Stomach (tissue), 9 donors: ENCODE measurements around the gene KRTAP5-4. TPM values are rescaled to one million over a fixed set of nuclear protein-coding genes. Genes with fewer than 3 reads are reported as not detected.

Source experiments
- DNase-seq, 2 donors: peaks; one replicate each; pipeline versions ENCODE4 v3.0.0 to v3.0.0-alpha.2; 2013 to 2019
- H3K27ac ChIP-seq, 5 donors: fragments of 200-600 bp in 4 of 5; sonication (generic) in 4 of 5; one replicate each; pipeline ENCODE4 v1.5.1; 2013 to 2019; ENCODE audit warnings: mild to moderate bottlenecking in 1 of 5, moderate library complexity in 1 of 5
- H3K27me3 ChIP-seq, 3 donors: fragments of 200-600 bp; sonication (generic); one replicate each; pipeline ENCODE4 v1.5.1; 2017 to 2019; ENCODE audit warnings: mixed run types in 1 of 3
- H3K36me3 ChIP-seq, 4 donors: fragments of 200-600 bp; sonication (generic); 1 replicate in 3 of 4; 2 replicates in 1 of 4; pipeline ENCODE4 v1.5.1; 2016 to 2019
- H3K4me1 ChIP-seq, 4 donors: fragments of 200-600 bp; sonication (generic); one replicate each; pipeline ENCODE4 v1.5.1; 2016 to 2019
- H3K4me3 ChIP-seq, 4 donors: fragments of 200-600 bp; sonication (generic) in 3 of 4; one replicate each; pipeline ENCODE4 v1.5.1; 2016 to 2019; ENCODE audit warnings: mild to moderate bottlenecking in 1 of 4
- H3K9me3 ChIP-seq, 4 donors: fragments of 200-600 bp; sonication (generic); one replicate each; pipeline ENCODE4 v1.5.1; 2016 to 2019
- CTCF ChIP-seq, 7 experiments: fragments of 450-650 bp in 4 of 7; fragments of 200-600 bp in 3 of 7; sonication (generic) in 3 of 7; IDR thresholded peaks; one replicate each; pipeline ENCODE4 v1.5.1; 2016 to 2019; ENCODE audit warnings: antibody characterized with exemption in 7 of 7, control low read depth in 2 of 7, mild to moderate bottlenecking in 1 of 7
- EP300 ChIP-seq: sonication (generic); formaldehyde crosslinking; IDR thresholded peaks from one replicate; pipeline ENCODE4 v1.6.1; 2017; ENCODE audit warnings: antibody characterized with exemption
- POLR2A ChIP-seq, 4 donors: fragments of 450-650 bp; IDR thresholded peaks; one replicate each; pipeline ENCODE4 v1.6.1; 2016; ENCODE audit warnings: antibody characterized with exemption in 4 of 4, control low read depth in 2 of 4, mild to moderate bottlenecking in 1 of 4, moderate library complexity in 1 of 4
- POLR2AphosphoS5 ChIP-seq, 3 donors: sonication (generic); formaldehyde crosslinking; IDR thresholded peaks; one replicate each; pipeline ENCODE4 v1.6.1; 2016; ENCODE audit warnings: antibody characterized with exemption in 3 of 3
- WGBS, 5 donors: extraction: QIAGEN DNeasy Blood & Tissue Kit in 3 of 5; methylation state at CpG; one replicate each; pipeline versions ENCODE4 v1.1.5 to v1.1.7; 2013 to 2018; 5-methylcytosine and 5-hydroxymethylcytosine counted together
- intact Hi-C: fragments of 100-400 bp; cut with DNase I; formaldehyde crosslinking; loops from one replicate; pipeline ENCODE4 v1.15.1; 2023; ENCODE audit warnings: low total_unique reads
- polyA plus RNA-seq, 3 donors: library from polyadenylated mRNA; stranded (reverse); fragments of 200-250 nt; gene quantifications; one replicate each; pipeline ENCODE4 v1.2.3, GENCODE V29; 2013
- total RNA-seq, 5 donors: library from RNA; depleted of rRNA; stranded (reverse); fragments of >200 nt; gene quantifications; one replicate each; pipeline versions ENCODE4 v1.1.0 to v1.2.3, GENCODE V29; 2014 to 2016
- donor health status: healthy with polysubstance abuse.
- donor health status: Bipolar disorder and iron deficiency.
- donor health status: healthy.

The KRTAP5-4 gene
- total and polyA plus RNA-seq, 8 donors, result not detected

DNA sequence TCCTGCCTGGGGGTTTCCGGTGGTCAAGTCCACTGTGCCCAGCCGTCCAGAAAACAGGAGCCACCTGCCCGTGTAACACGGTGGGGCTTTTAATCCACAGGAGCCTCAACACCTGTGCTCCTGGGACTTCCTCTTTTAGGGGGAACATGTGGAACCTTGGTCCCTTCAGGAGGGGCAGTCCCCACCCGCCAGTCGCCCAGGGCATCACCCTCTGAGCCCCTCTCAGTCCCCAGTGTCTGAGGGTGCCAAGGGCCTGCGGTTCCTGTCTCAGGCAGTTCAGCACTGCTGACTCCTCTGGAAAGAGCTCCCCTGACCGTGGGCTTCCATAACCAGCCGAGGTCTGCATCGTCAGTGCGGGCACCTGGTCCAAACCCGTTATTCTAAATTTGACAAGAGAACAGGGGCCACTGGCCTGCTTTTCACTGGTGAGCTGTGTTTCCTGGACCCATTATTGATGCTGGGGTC, 23.5 kb upstream of the KRTAP5-4 start:
- Histone ChIP-seq H3K27me3 (peaks cover 0 to 36% (median 5%) of the 10 kb centered on the region in 3 donors), H3K36me3 (no peaks in the 10 kb centered on the region), H3K4me3 (no peak overlapping the region), H3K4me1 (no peaks in the 10 kb centered on the region), H3K9me3 (no peaks in the 10 kb centered on the region), H3K27ac (no peak overlapping the region)
- TF ChIP-seq CTCF (IDR thresholded peaks at IDR 0.05) (no peak), POLR2A (IDR thresholded peaks at IDR 0.05) (no peak), EP300 (no peak), POLR2AphosphoS5 (IDR thresholded peaks at IDR 0.05) (no peak)
- 69 to 79% (median 76%) methylated on average over 8 to 12 of the region's 12 CpGs for WGBS, 5 donors
- DNase-seq, result no peak
- intact Hi-C loops, result no loop called here

DNA sequence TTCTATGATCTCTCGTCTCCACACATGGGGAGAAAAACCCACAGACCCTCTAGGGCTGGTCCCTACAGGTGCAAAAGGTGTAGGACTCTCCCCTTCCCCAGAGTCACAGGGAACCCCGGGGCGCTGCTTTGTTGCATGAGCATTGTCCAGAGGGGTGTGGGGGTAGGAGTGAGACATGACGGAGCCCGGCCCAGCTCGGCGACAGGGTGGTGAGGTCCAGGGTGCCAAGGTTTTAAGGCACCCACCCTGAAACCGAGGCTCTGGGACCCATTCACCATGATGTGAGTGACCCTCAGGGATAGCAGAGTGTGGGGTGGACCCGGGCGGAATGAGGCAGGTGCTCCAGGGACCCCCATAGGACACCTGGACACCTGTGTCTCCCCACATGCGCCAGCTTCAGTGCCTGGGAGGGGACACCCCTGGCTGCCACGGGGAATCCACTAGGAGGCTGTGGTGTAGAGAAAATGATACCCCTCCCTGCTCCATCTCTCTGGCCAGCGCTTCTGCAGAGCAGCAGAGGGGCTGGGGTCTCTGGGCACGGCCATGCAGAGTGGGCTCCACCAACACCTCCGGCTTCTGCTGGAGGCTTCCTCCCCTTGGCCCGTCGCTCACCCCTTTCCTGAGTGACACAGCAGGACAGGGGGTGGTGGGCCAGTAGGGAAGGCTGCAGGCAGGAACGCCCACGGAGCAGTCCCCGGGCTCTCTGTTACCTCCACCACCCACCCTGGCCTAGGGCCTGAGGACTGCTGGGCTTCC, 22.8 kb upstream of the KRTAP5-4 start:
- Histone ChIP-seq H3K4me1 (peaks cover 0 to 5% (median 2%) of the 10 kb centered on the region in 4 donors), H3K27ac (no peak overlapping the region), H3K4me3 (no peak overlapping the region), H3K9me3 (no peaks in the 10 kb centered on the region), H3K36me3 (no peaks in the 10 kb centered on the region), H3K27me3 (peaks cover 0 to 42% (median 11%) of the 10 kb centered on the region in 3 donors)
- TF ChIP-seq POLR2AphosphoS5 (IDR thresholded peaks at IDR 0.05), result no peak
- TF ChIP-seq CTCF (IDR thresholded peaks at IDR 0.05), result no peak
- no peak for TF ChIP-seq POLR2A (IDR thresholded peaks at IDR 0.05)
- DNase-seq, result no peak
- 77 to 85% (median 80%) methylated on average over 9 to 20 of the region's 20 CpGs for WGBS, 5 donors
- intact Hi-C loops, result no loop called here

GRCh38 chr11:1643146-1643690, 21.3 kb upstream of the KRTAP5-4 start:
- Histone ChIP-seq H3K27ac (no peak overlapping the region), H3K9me3 (no peaks in the 10 kb centered on the region), H3K27me3 (peaks cover 0 to 54% (median 23%) of the 10 kb centered on the region in 3 donors), H3K4me1 (peaks cover 0 to 15% (median 10%) of the 10 kb centered on the region in 4 donors), H3K36me3 (no peaks in the 10 kb centered on the region), H3K4me3 (no peak overlapping the region)
- no peak for DNase-seq
- 87 to 95% (median 93%) methylated on average over 17 to 20 of the region's 20 CpGs for WGBS, 5 donors
- no peak for TF ChIP-seq POLR2AphosphoS5 (IDR thresholded peaks at IDR 0.05)
- no peak for TF ChIP-seq POLR2A (IDR thresholded peaks at IDR 0.05)
- no peak for TF ChIP-seq EP300
- TF ChIP-seq CTCF (IDR thresholded peaks at IDR 0.05), result no peak
- intact Hi-C loops, result no loop called here

GRCh38 chr11:1642288-1643145, 20.6 kb upstream of the KRTAP5-4 start:
- Histone ChIP-seq H3K9me3 (no peaks in the 10 kb centered on the region), H3K36me3 (no peaks in the 10 kb centered on the region), H3K27ac (no peak overlapping the region), H3K4me1 (peaks cover 0 to 15% (median 10%) of the 10 kb centered on the region in 4 donors), H3K4me3 (no peak overlapping the region), H3K27me3 (peaks cover 0 to 57% (median 23%) of the 10 kb centered on the region in 3 donors)
- DNase-seq, result no peak
- 75 to 81% (median 77%) methylated on average over 20 to 29 of the region's 29 CpGs for WGBS, 5 donors
- TF ChIP-seq POLR2AphosphoS5 (IDR thresholded peaks at IDR 0.05) (no peak), EP300 (no peak), POLR2A (IDR thresholded peaks at IDR 0.05) (no peak), CTCF (IDR thresholded peaks at IDR 0.05) (no peak)
- intact Hi-C loops, result no loop called here
